ENCODE data around the gene ZNF385B. TPM values are rescaled to one million over a fixed set of nuclear protein-coding genes. Genes with fewer than 3 reads are reported as not detected.

The ZNF385B gene
- total RNA-seq, 6 experiments from 2014 or later = 0.08 to 0.26 (median 0.22) TPM; not detected in 1

DNA sequence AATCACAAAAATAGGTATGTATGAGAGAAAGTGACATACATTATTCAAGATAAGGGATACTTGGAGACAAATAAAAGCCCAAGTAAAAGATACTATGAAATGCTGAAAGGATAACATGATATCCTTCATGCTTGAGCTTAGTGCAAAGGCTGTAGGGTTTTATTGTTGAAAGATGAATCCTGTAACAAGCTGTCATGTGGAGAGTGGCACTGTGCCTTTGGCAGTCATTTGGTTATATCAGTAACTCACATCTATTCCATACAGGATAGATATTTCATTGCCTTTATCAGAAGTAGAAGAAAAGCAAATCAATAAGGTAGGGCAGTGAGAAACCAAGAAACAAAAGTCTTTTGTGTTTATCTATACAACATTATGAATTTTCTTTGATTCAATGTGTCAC lies 211.0 kb downstream of the ZNF385B start:
- TF ChIP-seq CTCF (IDR thresholded peaks at IDR 0.05) = no peak
- Mint-ChIP-seq H3K4me3 (no peak overlapping the region), H3K27me3 (ENCODE audit: insufficient read depth) (no peaks in the 10 kb centered on the region; the same call in 1 of the 2 replicates), H3K36me3 (ENCODE audit: low read depth) (no peaks in the 10 kb centered on the region), H3K4me1 (ENCODE audit: low read depth) (peaks cover 11% of the 10 kb centered on the region), H3K9me3 (no peaks in the 10 kb centered on the region), H3K27ac (no peak overlapping the region)
- no peak for DNase-seq

- H3K27me3 Mint-ChIP-seq (ENCODE audit: insufficient read depth) = no peaks in the 10 kb centered on the region; the same call in 1 of the 2 replicates
- H3K4me1 Mint-ChIP-seq (ENCODE audit: low read depth) = no peaks in the 10 kb centered on the region; the same call in 1 of the 2 replicates
- H3K4me3 Mint-ChIP-seq = no peak overlapping the region
- no peak for TF ChIP-seq CTCF (IDR thresholded peaks at IDR 0.05)
- H3K27ac Mint-ChIP-seq = no peak overlapping the region
- H3K36me3 Mint-ChIP-seq (ENCODE audit: low read depth) = no peaks in the 10 kb centered on the region
- H3K9me3 Mint-ChIP-seq = no peaks in the 10 kb centered on the region
- DNase-seq = no peak
Observed at GRCh38 chr2:179646862-179647587, 214.4 kb downstream of the ZNF385B start.

GRCh38 chr2:179646173-179646769 lies 215.1 kb downstream of the ZNF385B start:
- no peaks in the 10 kb centered on the region for H3K9me3 Mint-ChIP-seq

DNA sequence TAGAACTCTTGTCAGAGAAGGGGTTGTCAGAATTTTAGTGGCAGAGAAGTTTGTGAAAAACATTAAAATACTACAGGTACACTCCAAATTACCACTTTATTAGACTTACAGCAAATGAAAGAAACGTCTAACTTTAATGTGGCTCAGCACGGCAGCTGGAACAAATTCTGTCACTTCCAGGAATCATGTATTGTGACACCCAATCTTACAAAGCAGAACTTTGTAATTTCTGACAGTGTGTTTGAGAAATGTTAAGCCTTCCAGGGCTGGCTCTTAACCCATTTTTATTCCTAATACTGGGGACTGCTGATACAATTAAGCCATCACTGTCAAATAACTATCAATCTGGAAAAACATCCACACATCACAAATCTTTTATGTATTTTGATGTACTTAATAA lies 216.4 kb downstream of the ZNF385B start:
- Mint-ChIP-seq H3K36me3 (ENCODE audit: low read depth) (no peaks in the 10 kb centered on the region), H3K4me1 (ENCODE audit: low read depth) (peaks cover 9% of the 10 kb centered on the region; the same call in 1 of the 2 replicates), H3K4me3 (no peak overlapping the region), H3K27ac (no peak overlapping the region), H3K9me3 (no peaks in the 10 kb centered on the region), H3K27me3 (ENCODE audit: insufficient read depth) (no peaks in the 10 kb centered on the region; the same call in 1 of the 2 replicates)
- no peak for DNase-seq
- no peak for TF ChIP-seq CTCF (IDR thresholded peaks at IDR 0.05)

More at GRCh38 chr2:179646173-179646769, 215.1 kb downstream of the ZNF385B start:
- no peaks in the 10 kb centered on the region; the same call in 1 of the 2 replicates for H3K27me3 Mint-ChIP-seq (ENCODE audit: insufficient read depth)
- peaks cover 1% of the 10 kb centered on the region; the same call in 1 of the 2 replicates for H3K4me1 Mint-ChIP-seq (ENCODE audit: low read depth)
- no peaks in the 10 kb centered on the region for H3K36me3 Mint-ChIP-seq (ENCODE audit: low read depth)
- H3K27ac Mint-ChIP-seq = no peak overlapping the region
- no peak for TF ChIP-seq CTCF (IDR thresholded peaks at IDR 0.05)
- H3K4me3 Mint-ChIP-seq = no peak overlapping the region
- DNase-seq = no peak

DNA sequence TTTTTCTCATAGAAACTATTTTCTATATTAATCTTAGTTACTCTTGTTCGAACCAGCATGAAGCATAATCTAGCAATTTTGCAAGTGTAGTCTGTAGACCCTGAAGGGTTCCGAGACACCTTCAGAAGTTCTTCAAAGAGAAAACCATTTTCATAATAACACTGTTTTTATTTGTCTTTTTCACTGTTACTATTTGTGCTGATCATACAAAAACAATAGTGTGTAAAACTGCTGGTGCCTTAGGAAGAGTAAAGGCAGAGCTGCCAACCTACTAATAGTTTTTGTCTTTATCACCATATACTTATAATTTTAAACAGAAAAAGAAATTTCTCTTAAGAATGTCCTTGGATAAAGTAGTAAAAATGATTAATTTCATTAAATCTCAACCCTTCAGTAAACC lies 218.9 kb downstream of the ZNF385B start:
- peaks cover 4% of the 10 kb centered on the region; the same call in 1 of the 2 replicates for H3K27me3 Mint-ChIP-seq (ENCODE audit: insufficient read depth)
- H3K36me3 Mint-ChIP-seq (ENCODE audit: low read depth) = no peaks in the 10 kb centered on the region
- no peak for TF ChIP-seq CTCF (IDR thresholded peaks at IDR 0.05)
- no peaks in the 10 kb centered on the region for H3K9me3 Mint-ChIP-seq
- H3K4me3 Mint-ChIP-seq = no peak overlapping the region
- DNase-seq = no peak
- H3K4me1 Mint-ChIP-seq (ENCODE audit: low read depth) = peaks cover 10% of the 10 kb centered on the region; the same call in 1 of the 2 replicates
- H3K27ac Mint-ChIP-seq = no peak overlapping the region
